ENCODE results near the gene AFF3.

DNA sequence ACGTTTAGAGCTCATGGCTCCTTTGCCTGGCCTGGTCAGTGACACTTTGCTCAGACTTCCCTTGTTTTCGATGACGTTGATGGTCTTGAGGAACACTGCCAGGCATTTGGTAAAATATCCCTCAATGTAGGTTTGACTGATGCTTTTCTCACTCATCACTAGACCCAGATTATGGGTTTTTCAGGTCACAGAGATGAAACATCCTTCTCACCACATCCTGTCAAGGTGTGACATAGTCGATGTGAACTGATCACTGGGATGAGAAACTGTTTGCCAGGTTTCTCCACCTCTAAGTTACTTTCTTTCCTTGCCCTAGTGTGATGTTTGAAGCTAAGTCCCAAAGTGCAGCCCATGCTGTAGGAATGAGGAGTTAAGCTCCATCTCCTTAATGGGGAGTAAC, 81.5 kb downstream of the AFF3 start:
- no peak for TF ChIP-seq POLR2A (IDR thresholded peaks at IDR 0.05)
- TF ChIP-seq, protein P1, sequence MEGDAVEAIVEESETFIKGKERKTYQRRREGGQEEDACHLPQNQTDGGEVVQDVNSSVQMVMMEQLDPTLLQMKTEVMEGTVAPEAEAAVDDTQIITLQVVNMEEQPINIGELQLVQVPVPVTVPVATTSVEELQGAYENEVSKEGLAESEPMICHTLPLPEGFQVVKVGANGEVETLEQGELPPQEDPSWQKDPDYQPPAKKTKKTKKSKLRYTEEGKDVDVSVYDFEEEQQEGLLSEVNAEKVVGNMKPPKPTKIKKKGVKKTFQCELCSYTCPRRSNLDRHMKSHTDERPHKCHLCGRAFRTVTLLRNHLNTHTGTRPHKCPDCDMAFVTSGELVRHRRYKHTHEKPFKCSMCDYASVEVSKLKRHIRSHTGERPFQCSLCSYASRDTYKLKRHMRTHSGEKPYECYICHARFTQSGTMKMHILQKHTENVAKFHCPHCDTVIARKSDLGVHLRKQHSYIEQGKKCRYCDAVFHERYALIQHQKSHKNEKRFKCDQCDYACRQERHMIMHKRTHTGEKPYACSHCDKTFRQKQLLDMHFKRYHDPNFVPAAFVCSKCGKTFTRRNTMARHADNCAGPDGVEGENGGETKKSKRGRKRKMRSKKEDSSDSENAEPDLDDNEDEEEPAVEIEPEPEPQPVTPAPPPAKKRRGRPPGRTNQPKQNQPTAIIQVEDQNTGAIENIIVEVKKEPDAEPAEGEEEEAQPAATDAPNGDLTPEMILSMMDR (IDR thresholded peaks at IDR 0.05), result no peak

All from uterus (tissue), 2 donors.